Motor neuron (in vitro differentiated cells): Measurements from ENCODE around the gene CLMN. TPM values are rescaled to one million over a fixed set of nuclear protein-coding genes. Genes with fewer than 3 reads are reported as not detected.

ENCODE experiments used
- ATAC-seq, 8 experiments: fragments of 200-7000 bp; cut with Tn5 transposase; replicated peaks in 6 of 8; 2 replicates each; pipeline ENCODE4 v1.8.0; 2021; ENCODE audit warnings: mild to moderate bottlenecking in 8 of 8, moderate library complexity in 8 of 8
- H3K27ac ChIP-seq, 2 donors: fragments of 250-450 bp; sonication (Bioruptor Pico); 2 replicates each; pipeline ENCODE4 v1.9.0; 2021; ENCODE audit warnings: antibody characterized with exemption in 2 of 2, mild to moderate bottlenecking in 2 of 2, moderate library complexity in 1 of 2
- H3K4me1 ChIP-seq, 2 donors: fragments of 250-450 bp; sonication (Bioruptor Pico); replicated peaks in 1 of 2; 2 replicates each; pipeline ENCODE4 v1.6.1; 2021; ENCODE audit warnings: antibody characterized with exemption in 2 of 2, mild to moderate bottlenecking in 2 of 2, moderate library complexity in 1 of 2
- H3K4me3 ChIP-seq, 5 donors: fragments of 250-450 bp; sonication (Bioruptor Pico); 2 replicates each; pipeline ENCODE4 v1.9.0; 2021; ENCODE audit warnings: antibody characterized with exemption in 5 of 5, mild to moderate bottlenecking in 5 of 5, moderate library complexity in 4 of 5
- WGBS, 10 experiments: fragments of 450-650 bp; shearing (Covaris generic); methylation state at CpG; one replicate each; pipeline ENCODE4 v1.0.0; 2022; 5-methylcytosine and 5-hydroxymethylcytosine counted together
- in situ Hi-C, 9 experiments: fragments of 400-800 bp; cut with MboI; loops; one replicate each; pipeline ENCODE4 v1.15.0; 2021; ENCODE audit warnings: low sequenced_read_pairs in 9 of 9, low pct_unique_long_range_greater_than_20kb in 2 of 9; ENCODE audit not compliant: unreplicated experiment in 9 of 9
- total RNA-seq, 8 experiments: library from RNA; unstranded; fragments of 300-600 nt; gene quantifications; 2 replicates each; pipeline versions ENCODE4 v1.2.3 to v1.2.4, GENCODE V29; 2022

CLMN gene
- total RNA-seq, 8 experiments from 2014 or later = 0.10 to 5.3 (median 2.8) TPM

GRCh38 chr14:95196826-95197545, 122.7 kb downstream of the CLMN start:
- no peak for ATAC-seq
- Histone ChIP-seq H3K4me3 (no peak overlapping the region), H3K27ac (no peak overlapping the region), H3K4me1 (no peaks in the 10 kb centered on the region)
- in situ Hi-C loops = no loop called here
- 4 to 100% (median 80%) methylated on average over 1 to 2 of the region's 2 CpGs; no CpG with 5 or more reads in 1 of the 10 experiments for WGBS, 10 experiments

- H3K4me1 ChIP-seq = no peaks in the 10 kb centered on the region
- H3K27ac ChIP-seq = no peak overlapping the region
- in situ Hi-C loops = no loop called here
- peak in 1 of 8 experiments; percentile 66 for ATAC-seq
- WGBS, 10 experiments = 0 to 93% (median 59%) methylated on average over 1 to 4 of the region's 5 CpGs
- no peak overlapping the region for H3K4me3 ChIP-seq
These were observed 123.4 kb downstream of the CLMN start for GRCh38 chr14:95196268-95196667.

- 64 to 100% (median 81%) methylated on average over 1 to 3 of the region's 6 CpGs; no CpG with 5 or more reads in 2 of the 10 experiments for WGBS, 10 experiments
- H3K4me3 ChIP-seq = no peak overlapping the region
- no peak for ATAC-seq
- H3K27ac ChIP-seq = no peak overlapping the region
- H3K4me1 ChIP-seq = no peaks in the 10 kb centered on the region
- in situ Hi-C loops = no loop called here
These were observed 124.7 kb downstream of the CLMN start for GRCh38 chr14:95195031-95195430.

GRCh38 chr14:95193081-95193480, 126.6 kb downstream of the CLMN start:
- no peak for ATAC-seq
- Histone ChIP-seq H3K4me1 (no peaks in the 10 kb centered on the region), H3K27ac (no peak overlapping the region), H3K4me3 (no peak overlapping the region)
- in situ Hi-C loops = no loop called here
- WGBS, 10 experiments = 33 to 94% (median 66%) methylated on average over 2 to 6 of the region's 6 CpGs; no CpG with 5 or more reads in 1 of the 10 experiments

- no peak overlapping the region for H3K4me3 ChIP-seq
- WGBS, 10 experiments = 43 to 100% (median 90%) methylated on average over 1 to 5 of the region's 6 CpGs; no CpG with 5 or more reads in 1 of the 10 experiments
- in situ Hi-C loops = no loop called here
These were observed 127.4 kb downstream of the CLMN start for GRCh38 chr14:95192311-95192710.

GRCh38 chr14:95191445-95192199, 128.1 kb downstream of the CLMN start:
- in situ Hi-C loops = no loop called here
- WGBS, 10 experiments = 0 to 95% (median 87%) methylated on average over 1 to 7 of the region's 21 CpGs; no CpG with 5 or more reads in 3 of the 10 experiments
- no peak for ATAC-seq
- H3K4me3 ChIP-seq = no peak overlapping the region
- H3K27ac ChIP-seq = no peak overlapping the region
- H3K4me1 ChIP-seq = no peaks in the 10 kb centered on the region

More at GRCh38 chr14:95192311-95192710, 127.4 kb downstream of the CLMN start:
- Histone ChIP-seq H3K27ac (no peak overlapping the region), H3K4me1 (no peaks in the 10 kb centered on the region)
- ATAC-seq = no peak

- 0 to 100% (median 73%) methylated on average over 1 to 6 of the region's 7 CpGs; no CpG with 5 or more reads in 1 of the 10 experiments for WGBS, 10 experiments
These were observed 128.9 kb downstream of the CLMN start for GRCh38 chr14:95190857-95191256.

GRCh38 chr14:95190346-95190840, 129.3 kb downstream of the CLMN start:
- in situ Hi-C loops = no loop called here
- Histone ChIP-seq H3K4me1 (peaks cover 0 to 1% of the 10 kb centered on the region in 2 donors), H3K27ac (no peak overlapping the region), H3K4me3 (no peak overlapping the region)
- ATAC-seq = no peak
- WGBS, 10 experiments = 50 to 83% (median 66%) methylated on average over 1 to 3 of the region's 4 CpGs; no CpG with 5 or more reads in 4 of the 10 experiments

More at GRCh38 chr14:95190857-95191256, 128.9 kb downstream of the CLMN start:
- Histone ChIP-seq H3K4me3 (no peak overlapping the region), H3K4me1 (no peaks in the 10 kb centered on the region), H3K27ac (no peak overlapping the region)
- no peak for ATAC-seq
- in situ Hi-C loops = no loop called here

- 15 to 100% (median 88%) methylated on average over 1 to 5 of the region's 5 CpGs; no CpG with 5 or more reads in 2 of the 10 experiments for WGBS, 10 experiments
- no peak overlapping the region for H3K27ac ChIP-seq
- in situ Hi-C loops = no loop called here
- ATAC-seq = no peak
- H3K4me1 ChIP-seq = peaks cover 0 to 2% of the 10 kb centered on the region in 2 donors
- no peak overlapping the region for H3K4me3 ChIP-seq
These were observed 130.2 kb downstream of the CLMN start for GRCh38 chr14:95189367-95190132.

- in situ Hi-C loops = no loop called here
- WGBS, 10 experiments = 19 to 92% (median 74%) methylated on average over 2 to 3 of the region's 3 CpGs
- no peak for ATAC-seq
These were observed 131.3 kb downstream of the CLMN start for GRCh38 chr14:95188380-95188779.

GRCh38 chr14:95185767-95186392, 133.8 kb downstream of the CLMN start:
- in situ Hi-C loops = no loop called here
- H3K27ac ChIP-seq = no peak overlapping the region
- WGBS, 10 experiments = 47 to 100% (median 94%) methylated on average over 1 to 10 of the region's 11 CpGs; no CpG with 5 or more reads in 1 of the 10 experiments
- no peak overlapping the region for H3K4me3 ChIP-seq
- peaks cover 5 to 8% of the 10 kb centered on the region in 2 donors for H3K4me1 ChIP-seq
- no peak for ATAC-seq

More at GRCh38 chr14:95188380-95188779, 131.3 kb downstream of the CLMN start:
- Histone ChIP-seq H3K4me1 (peaks cover 0 to 2% of the 10 kb centered on the region in 2 donors), H3K4me3 (no peak overlapping the region), H3K27ac (no peak overlapping the region)

- Histone ChIP-seq H3K27ac (no peak overlapping the region), H3K4me3 (no peak overlapping the region), H3K4me1 (peaks cover 5 to 8% of the 10 kb centered on the region in 2 donors)
- 40 to 87% (median 83%) methylated on average over 1 to 11 of the region's 12 CpGs; no CpG with 5 or more reads in 1 of the 10 experiments for WGBS, 10 experiments
- ATAC-seq = peak in 3 of 8 experiments; percentile 60 to 72 (median 68)
- in situ Hi-C loops = no loop called here
These were observed 134.5 kb downstream of the CLMN start for GRCh38 chr14:95185033-95185766.
